Breast epithelium (tissue), 3 donors: Measurements from ENCODE around the gene VENTX.

Experiments used
- POLR2A ChIP-seq: fragments of 450-650 bp; IDR thresholded peaks from one replicate; pipeline ENCODE4 v1.6.1; 2016; ENCODE audit warnings: antibody characterized with exemption, mild to moderate bottlenecking, moderate library complexity
- POLR2AphosphoS5 ChIP-seq, 3 donors: sonication (generic); formaldehyde crosslinking; IDR thresholded peaks; one replicate each; pipeline ENCODE4 v1.6.1; 2017; ENCODE audit warnings: antibody characterized with exemption in 3 of 3
- TF ChIP-seq, protein P1 (sequence below), 3 donors: fragments of 450-650 bp; IDR thresholded peaks; one replicate each; pipeline ENCODE4 v1.5.1; 2016 to 2017; ENCODE audit warnings: antibody characterized with exemption in 3 of 3, mild to moderate bottlenecking in 3 of 3, moderate library complexity in 3 of 3

DNA sequence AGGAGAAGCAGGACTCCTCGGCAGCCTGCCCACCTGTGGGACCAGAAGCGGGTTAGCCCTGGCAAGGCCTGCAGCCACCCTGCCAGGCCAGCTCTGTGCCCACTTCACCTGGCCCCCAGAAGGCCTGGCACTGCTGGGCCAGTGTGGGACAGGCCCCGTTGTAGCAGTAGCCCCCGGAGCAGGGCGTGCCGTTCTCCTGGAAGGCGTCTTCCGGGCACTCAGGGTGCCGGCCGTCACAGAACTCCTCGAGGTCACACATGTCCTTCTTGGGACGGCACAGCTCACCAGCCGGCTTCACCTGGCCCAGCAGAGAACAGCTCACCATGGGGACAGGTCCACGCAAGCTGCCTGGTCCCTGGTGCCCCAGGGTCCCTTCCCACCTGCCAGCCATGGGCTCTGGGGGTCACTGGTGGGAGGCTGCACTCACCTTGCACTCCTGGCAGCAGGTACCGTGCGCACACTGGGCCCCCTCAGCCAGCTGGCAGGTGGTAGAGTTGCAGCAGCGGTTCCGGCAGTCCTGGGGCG is 33.2 kb downstream of the VENTX start:
- no peak for TF ChIP-seq POLR2A
- TF ChIP-seq, protein P1, sequence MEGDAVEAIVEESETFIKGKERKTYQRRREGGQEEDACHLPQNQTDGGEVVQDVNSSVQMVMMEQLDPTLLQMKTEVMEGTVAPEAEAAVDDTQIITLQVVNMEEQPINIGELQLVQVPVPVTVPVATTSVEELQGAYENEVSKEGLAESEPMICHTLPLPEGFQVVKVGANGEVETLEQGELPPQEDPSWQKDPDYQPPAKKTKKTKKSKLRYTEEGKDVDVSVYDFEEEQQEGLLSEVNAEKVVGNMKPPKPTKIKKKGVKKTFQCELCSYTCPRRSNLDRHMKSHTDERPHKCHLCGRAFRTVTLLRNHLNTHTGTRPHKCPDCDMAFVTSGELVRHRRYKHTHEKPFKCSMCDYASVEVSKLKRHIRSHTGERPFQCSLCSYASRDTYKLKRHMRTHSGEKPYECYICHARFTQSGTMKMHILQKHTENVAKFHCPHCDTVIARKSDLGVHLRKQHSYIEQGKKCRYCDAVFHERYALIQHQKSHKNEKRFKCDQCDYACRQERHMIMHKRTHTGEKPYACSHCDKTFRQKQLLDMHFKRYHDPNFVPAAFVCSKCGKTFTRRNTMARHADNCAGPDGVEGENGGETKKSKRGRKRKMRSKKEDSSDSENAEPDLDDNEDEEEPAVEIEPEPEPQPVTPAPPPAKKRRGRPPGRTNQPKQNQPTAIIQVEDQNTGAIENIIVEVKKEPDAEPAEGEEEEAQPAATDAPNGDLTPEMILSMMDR (IDR thresholded peaks at IDR 0.05), result no peak
- no peak for TF ChIP-seq POLR2AphosphoS5 (IDR thresholded peaks at IDR 0.05)
